Fibroblast of skin of right biceps (primary cell): ENCODE measurements around the gene MPO.

Experiments used
- DNase-seq: peaks from one replicate; pipeline ENCODE4 v3.0.0-alpha.2; 2013

MPO gene, protein sequence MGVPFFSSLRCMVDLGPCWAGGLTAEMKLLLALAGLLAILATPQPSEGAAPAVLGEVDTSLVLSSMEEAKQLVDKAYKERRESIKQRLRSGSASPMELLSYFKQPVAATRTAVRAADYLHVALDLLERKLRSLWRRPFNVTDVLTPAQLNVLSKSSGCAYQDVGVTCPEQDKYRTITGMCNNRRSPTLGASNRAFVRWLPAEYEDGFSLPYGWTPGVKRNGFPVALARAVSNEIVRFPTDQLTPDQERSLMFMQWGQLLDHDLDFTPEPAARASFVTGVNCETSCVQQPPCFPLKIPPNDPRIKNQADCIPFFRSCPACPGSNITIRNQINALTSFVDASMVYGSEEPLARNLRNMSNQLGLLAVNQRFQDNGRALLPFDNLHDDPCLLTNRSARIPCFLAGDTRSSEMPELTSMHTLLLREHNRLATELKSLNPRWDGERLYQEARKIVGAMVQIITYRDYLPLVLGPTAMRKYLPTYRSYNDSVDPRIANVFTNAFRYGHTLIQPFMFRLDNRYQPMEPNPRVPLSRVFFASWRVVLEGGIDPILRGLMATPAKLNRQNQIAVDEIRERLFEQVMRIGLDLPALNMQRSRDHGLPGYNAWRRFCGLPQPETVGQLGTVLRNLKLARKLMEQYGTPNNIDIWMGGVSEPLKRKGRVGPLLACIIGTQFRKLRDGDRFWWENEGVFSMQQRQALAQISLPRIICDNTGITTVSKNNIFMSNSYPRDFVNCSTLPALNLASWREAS

DNA sequence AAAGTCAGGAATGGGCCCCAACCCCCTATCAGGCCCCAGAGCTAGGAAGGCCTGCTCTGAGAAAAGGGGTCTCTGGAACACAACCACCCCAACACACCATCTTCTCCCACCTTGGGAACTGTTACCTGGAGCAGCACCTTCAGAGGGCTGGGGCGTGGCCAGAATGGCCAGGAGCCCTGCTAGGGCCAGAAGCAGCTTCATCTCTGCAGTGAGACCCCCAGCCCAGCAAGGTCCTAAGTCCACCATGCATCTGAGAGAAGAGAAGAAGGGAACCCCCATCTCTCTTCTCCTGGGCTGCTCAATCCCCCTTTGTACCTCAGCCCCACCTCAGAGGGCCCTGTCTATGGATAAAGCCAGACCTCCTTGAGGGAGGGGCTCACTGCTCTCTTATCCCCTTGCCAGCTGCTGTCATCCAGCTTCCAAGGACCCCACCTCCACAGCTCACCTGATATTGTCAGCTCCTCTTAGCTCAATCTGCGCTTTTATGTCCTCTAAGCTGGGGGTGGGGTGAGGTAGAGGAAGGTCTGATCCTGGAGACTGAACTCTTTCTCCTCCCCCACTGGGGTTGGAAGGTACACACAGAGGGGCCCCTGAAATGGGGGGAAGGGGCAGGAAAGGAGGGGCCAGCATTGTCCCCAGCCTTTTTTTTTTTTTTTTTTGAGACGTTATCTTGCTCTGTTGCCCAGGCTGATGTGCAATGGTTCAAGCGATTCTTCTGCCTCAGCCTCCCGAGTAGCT is at the start of gene MPO:
TSS of gene MPO (minus strand) at position 456 of the 738 bp plus-strand sequence. CDS start at position 279, 177 bp downstream.
- DNase-seq, result no peak

DNA sequence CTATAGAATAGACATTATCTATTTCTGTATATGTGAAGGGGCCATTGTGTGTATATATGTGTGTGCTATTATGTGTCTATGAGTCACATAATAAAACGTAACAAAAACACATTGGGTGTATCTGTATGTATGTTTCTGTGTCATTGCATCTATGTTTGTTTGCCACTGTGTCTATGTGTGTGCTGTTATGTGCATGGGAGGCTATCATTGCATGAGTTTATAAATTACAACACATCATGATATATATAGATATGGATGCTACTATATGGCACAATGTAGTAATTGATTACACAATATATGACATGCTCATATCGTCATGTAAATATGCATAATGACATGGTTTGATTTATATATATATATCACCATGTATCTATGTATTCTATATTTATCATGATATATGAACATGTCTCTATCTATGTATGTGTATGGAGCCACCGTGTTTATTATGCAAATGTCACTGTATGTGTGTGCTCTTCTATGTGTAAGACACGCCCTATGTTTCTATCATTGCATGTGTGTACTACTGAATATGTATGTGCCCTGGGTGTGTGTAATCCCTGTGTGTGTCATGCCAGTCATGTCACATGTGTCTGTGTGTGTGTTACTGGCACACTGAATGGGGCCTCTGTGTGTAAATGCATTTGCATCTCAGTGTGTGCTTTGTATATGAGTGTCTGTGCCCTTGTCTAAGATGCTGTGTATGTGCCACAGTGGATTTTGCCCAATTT is 49.2 kb upstream of the MPO start:
- no peak for DNase-seq

DNA sequence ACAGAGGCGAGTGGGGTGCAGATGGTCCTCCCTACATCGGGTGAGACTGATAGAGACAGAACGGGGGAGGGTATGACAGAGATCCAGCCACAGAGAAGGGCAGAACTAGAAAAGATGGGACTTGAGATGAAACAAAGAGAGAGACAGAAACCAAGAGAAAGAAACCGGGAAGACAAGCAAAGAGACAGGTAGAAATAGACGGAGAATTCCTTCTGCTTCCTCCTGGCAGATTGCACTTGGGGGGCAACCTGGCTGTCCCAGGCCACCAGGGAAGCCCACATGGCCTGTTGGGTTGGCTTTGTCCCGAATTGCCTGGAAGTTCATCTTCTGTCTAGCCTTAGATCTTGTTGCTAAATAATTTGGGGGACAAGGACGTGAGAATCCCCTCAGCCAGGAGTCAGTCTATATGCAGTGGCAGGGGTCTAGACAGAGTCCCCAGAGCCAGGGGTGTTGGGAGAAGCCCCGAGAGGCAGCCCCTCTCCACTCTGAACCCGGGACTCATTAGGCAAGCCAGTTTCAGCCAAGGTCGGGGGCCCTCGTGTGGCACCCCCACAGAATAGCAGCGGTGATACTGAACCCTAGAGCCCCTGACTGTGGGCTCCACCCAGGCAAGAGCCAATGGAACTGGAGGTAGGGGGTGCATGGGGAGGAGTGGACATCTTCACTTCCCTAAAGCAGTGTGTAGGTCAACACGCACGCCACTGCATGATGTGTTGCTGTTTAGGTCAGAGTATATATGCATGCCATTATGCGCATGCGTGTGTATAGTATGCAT is 48.5 kb upstream of the MPO start:
- DNase-seq, result peak; percentile 42

DNA sequence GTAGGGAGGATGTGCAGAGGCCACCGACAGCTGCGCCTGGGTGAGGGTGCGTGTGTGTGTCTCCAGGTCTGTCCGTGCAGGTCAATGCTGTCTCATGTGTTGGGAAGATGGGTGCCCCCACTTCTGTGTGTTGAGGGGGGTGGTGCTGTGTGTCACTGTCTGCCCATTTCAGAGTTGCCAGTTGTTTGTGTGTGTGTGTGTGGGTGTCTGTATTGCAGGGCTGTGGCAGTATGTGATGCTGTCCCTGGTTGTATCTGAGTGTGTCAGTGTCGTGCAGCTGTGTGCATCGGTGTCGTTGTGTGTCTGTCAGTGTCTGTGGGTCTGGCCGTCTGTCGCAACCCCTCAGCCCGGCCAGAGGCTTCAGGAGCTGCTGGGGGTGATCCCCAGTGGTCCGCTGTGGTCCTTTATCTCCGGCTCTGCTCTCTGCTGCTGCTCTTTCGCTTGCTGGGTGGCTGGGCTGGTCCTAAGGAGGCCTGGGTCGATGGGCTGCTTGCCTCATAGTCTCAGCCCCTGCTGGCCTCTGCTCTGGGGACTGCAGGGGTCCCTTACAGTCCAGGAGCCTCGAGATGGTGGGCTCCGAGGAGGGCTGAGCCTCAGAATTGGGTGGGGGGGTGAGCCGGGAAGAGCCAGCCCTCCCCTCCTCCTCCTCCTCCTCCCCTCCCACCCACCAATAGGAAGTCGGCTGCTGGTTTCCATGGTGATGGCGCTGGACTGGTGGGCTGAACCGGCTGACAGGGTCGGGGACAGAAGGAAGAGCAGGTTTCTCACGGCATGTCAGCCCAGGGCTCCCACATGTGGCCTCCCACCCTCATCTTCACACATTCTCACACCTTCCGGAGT is 47.7 kb upstream of the MPO start, which contains the start of gene TSPOAP1:
TSS of gene TSPOAP1 (minus strand) at position 601 of the 840 bp plus-strand sequence. CDS start 875 bp downstream, outside the sequence.
- peak; percentile 57 for DNase-seq

DNA sequence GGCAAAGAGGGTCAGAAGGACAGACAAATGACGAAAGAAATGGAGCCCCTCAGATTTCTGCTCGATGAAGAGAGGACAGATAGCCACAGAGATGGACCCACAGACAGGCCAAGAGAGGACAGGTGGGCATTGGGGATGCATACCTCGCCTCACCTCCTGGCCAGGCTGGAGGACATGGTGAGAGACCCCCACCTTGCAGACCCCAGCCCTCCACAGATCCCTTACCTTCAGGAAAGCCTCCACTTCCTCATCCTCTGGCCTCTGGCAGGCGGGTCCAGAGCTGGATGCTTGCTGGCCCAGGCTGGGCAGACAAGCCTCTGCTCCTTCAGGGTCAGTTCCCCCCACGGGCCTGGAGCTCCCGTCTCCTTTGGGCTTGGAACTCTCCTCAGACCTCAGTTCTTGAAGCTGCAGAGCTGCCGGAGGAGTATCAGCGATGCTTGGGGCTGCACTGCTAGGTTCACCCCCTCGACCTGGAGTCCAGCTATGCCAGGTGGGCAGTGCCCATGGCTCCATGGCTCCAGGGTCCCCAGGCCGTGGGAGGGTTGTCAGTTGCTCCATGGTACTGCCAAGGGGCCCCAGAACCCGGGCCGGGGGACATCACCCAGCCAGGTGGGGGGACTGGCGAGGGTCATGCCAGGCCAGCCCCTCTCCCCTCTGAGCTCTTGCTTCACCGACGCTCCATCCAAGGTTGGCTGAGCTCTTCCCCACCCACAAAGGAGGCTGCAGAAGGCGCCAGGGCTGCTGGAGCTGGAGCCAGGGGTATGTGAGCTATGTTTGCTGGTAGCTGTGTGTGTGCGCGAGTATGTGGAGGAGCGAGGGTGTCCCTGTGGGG is 46.8 kb upstream of the MPO start:
- peak; percentile 40 for DNase-seq

DNA sequence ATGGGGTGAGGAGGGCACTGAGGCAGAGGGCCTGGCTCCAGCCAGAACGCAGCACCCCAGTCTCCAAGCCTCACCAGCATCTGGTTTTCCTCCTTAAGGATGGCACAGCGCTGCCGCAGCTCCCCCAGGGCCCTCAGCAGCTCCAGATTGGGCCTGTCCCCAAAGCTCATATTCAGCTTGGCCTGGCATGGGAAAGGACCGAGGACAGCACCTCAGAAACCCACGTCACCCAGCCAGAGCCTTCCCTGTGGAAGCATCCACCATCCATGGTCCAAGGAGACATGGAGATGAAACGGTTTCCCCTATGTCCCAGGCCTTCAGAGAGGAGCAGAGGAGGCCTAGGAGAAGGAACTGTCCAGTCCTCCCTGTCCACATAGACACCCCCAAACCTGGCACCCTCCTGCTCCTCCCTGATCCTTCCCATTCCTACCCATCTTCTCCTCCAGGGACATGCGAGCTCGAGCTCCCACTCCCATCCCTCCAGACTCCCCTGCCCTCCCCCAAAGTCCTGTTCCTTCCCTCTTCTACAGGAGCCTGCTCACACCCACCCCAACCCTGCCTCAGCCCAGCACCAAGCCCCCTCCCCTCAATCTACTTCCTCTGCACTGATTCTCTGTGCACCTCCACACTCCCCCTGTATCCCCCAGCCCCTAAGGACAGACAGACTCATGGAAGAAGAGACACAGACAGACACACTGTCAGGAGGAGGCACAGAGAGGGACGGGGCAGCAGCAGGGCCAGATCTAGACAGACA is 46.1 kb upstream of the MPO start:
- no peak for DNase-seq

DNA sequence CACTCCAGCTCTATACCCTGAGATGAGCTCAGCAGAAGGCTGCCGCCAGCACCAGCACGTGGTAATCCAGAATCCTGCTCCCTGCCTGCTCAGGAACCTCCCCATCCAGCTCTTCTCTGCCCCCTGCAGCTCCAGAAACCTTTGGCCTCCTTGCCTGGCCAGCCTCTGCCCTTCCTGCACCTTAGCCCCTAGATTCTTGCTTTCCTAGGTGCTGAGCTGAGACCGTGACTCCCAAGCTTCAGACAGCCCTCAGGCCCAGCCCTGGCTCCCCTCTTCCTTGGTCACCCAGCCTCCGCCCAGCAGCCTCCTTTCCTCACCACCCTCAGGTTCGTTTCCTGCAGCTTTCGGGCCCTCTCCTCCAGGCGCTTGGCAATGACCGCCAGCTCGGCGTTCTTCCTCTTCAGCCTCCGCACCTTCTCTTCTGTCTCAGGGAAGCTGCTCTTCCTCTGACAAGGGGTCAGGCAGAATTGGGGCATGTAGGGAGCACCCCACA is 45.3 kb upstream of the MPO start:
- no peak for DNase-seq

DNA sequence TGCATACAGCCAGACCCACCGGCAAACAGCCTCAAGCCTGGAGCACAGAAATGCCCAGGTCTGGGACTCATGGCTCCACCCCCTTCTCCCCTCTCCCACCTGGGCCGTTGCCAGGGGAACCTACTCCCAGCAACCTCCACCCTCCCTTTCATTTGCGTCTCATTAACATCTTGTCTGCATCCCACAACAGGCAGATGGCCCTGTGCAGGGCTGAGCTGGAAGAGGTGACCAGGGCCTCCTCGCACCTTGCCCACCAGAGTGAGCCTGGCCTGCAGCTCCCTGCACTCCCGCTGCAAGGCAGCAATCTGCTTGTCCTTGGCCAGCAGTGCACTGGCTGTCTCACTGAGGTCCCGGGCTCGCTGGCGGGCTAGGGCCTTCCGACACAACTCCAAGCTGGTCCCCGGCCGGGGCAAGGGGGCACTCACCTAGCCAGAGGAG is 44.6 kb upstream of the MPO start:
- DNase-seq, result no peak

DNA sequence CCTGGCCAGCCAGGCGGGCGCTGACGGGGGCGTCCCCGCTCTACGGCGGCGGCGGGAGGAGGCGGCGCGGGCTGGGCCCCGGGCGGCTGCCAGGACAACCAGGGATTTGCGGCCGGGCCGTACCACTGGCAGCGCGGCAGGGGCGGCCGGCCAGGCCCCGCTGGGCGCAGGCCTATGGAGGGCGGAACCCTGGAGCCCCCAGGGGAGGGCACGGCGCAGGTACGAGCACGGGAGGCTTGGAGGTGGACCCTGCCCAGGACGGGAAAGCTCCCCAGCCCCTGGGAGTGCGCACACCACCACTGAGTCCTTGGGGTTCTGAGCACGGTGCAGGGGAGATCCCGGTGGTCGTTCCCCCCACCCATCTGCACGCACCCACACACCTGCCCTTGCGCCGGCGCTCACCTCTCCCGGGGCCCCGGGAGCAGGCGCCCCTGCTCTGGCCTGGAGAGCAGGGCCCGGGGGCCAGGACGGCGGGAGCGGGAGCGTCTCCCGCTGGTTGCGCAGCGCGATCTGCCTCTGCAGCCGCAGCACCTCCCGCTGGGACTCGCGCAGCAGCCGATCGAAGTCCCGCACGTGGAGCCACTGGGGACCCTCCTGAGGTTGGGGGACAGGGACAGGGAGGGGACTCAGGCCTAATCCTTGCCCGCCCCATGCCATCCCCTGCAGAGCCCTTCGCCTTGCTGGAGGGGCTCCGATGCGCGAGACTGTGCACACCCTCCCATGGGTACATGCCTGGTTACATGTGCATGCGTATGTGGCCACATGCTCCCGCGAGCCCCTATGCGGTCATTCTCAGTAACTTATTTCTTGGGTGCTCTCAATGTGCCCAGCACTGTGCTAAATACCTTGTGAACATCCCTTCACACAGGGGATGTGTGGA is 43.9 kb upstream of the MPO start:
- DNase-seq, result peak; percentile 61

DNA sequence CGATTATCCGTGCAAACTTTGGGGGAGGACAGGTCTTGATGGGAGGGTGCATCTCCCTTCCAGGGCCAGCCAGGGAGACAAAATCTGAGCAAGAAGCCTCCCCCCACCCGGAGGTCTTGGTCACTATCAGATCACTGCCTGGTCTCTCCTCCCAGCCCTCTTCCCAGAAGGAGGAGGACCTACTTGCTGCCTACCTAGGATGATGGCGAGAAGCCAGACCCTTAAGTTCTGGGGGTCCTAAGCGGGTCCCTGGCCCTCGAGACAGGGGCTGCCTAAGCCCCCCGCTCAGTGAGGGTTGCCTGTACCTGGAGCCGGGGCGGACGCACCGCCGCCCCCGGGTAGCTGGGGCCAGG is 43.3 kb upstream of the MPO start:
- no peak for DNase-seq

DNA sequence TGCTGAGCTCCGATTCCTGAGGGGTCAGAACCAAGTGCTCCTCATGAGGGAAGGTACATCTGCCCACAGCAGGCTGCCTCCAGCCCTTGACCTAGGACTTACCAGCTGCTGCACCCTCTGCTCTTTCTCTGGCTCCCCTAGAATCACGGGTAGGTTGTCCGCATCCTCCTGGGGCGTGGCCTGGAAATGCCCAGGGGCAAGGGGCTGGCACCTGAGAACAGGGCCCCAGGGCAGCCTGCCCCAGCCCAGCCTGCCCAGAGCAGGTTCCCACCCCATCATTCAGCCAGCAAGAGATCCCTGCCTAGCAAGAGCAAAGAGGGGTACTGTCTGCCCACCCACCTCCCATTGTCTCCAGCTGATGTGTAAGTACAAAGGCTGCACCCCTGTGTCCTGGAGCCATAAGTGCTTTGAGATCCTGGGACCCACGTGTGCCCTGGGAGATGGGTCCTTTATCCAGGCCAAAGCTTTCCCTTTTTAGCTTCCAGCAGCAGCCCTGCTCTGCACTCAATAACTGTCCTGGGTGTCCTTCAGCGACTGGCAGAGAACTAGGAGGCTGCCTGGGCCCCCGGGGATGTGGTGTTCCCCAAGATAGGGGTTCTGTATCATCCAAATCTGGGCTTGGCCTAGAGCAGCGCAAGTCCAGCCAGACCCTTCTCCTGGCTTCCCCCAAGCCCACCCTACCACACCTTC is 42.8 kb upstream of the MPO start:
- DNase-seq, result no peak

DNA sequence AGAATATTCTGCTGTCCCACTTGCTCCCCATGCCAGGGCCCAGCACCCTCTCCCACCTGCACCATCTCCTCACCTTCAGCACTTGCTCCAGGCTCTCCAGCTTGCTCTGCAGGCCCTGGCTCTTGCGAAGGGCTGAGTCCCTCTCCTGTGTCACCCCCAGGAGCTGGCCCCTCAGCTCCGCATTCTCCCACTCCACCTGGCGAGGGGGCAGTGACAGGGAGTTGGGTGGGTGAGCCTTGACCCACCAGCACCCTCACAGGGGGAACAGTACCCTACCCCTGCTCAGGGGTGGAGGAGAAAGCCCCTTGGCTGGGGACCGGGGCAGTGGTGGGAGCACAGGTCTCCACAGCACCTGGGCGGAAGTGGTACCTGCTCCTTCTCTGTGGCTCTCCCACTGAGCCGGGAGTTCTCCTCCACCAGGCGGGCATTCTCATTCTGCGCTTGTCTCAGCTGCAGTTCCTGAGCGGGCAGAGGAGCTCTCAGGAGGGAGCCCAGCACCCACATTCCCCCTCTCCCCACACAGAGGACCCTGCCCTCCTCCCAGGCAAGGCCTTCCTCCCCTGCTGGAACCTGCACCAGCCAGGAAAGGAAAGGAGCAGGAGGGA is 41.9 kb upstream of the MPO start:
- no peak for DNase-seq

DNA sequence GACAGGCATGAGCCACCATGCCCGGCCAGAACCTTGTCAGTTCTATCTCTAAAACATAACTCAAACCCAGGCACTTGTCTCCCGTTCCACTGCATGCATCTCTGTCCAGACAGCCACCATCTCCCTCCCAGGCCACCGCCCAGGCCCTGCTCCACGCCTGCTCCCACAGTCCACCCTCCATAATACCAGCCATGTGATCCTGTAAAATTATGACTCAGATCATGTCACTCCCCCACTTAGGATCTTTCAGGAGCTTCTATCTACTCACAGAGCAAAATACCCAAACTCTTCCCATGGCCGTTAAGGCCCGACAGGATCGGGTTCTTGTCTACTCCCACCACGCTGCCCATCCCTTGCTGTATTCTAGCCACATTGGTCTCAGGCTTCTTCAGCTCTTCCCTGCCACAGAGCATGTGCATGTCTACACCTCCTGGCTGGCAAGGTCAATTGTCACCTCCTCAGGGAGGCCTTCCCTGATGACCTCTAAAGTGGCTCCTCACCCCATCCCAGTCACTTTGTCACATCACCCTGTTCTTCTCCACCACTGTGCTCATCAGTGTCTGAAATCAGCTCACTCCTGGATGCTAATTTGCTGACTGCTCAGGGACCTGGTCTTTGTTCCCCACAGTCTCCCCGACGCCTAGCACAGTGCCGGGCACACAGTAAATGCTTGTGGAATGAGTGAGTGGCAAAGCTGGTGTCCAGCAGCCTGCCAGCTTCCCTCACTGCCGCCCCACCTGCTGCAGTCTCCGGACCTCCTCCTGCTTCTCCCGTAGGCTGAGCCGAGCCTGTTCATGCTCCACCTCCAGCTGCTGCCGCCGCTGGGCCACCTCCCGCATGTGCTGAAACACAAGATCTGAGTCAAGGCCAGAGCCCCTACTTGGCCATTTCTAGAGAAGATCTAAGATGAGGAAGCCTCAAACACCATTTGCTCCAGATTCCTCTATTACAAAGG is 41.1 kb upstream of the MPO start:
- DNase-seq, result no peak

DNA sequence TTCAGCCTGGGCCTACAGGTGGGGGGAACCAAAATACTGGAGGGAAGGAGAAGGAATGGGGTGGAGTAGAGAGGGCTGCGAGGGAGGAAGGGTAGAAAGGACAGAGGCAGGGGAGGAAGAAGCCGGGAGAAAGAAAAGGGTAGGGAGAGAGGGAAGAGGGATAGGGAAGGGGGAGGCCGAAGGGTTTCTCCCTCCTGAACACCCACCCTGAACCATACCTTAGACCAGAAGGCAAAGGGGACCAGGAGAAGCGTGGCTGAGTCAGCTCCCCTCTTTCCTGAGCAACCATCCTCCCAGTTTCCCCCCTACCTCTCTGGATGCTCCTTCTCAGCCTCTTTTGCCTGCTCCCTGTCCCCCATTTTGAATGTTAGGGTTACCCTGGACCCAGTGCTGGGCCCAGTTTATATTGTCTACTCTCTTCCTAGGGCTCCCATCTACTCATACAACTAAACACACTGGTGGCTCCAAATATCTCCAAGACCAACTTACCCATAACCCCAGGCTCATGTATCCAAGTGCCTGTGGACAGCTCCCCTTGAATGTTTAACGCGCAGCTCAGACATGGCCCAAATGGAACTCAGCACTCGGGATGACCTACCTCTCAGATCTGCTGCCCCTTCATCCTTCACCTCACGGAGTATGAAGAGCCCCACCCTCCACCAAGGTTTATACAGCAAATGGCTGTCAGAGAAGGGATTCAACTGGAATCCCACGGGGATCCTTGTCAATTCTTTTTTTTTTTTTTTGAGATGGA is 40.0 kb upstream of the MPO start:
- no peak for DNase-seq

DNA sequence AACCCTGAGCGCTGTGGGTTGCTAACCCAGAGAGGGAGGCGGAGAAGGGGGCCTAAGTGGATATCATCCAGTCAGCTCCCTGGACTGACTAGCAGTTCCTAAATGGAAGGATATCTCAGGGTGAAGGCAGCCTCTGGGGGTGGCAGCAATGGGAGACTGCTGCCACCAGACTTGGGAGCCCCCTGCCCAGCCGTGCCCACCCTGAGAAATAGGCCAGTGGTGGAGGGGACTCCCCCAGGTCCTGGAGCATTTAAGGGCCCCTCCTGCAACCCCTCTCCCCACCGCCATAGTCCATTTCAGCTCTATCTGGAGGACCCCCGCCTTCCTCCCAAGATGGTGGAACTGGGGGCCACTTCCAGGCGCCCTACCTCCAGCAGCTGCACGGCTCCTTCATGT is 39.4 kb upstream of the MPO start:
- DNase-seq, result no peak
